ENCODE measurements around the gene CTNND2. TPM values are rescaled to one million over a fixed set of nuclear protein-coding genes. Genes with fewer than 3 reads are reported as not detected.
A peak's percentile ranks its signal among the peaks of the same experiment; 100 is the strongest.

Gene CTNND2
- total RNA-seq, 1 experiment from 2014 or later, result 2.9 TPM

- no peaks in the 10 kb centered on the region for H3K36me3 ChIP-seq (replicated peaks; ENCODE audit: control insufficient read depth, insufficient read depth, low read length)
- no peak for DNase-seq
- H3K4me3 ChIP-seq (ENCODE audit: insufficient read depth, low read depth, low read length), result no peak overlapping the region
- H3K27me3 ChIP-seq (ENCODE audit: control insufficient read depth, insufficient read depth, low read length), result no peaks in the 10 kb centered on the region
Measured at GRCh38 chr5:11230890-11231289, 673.4 kb downstream of the CTNND2 start.

DNA sequence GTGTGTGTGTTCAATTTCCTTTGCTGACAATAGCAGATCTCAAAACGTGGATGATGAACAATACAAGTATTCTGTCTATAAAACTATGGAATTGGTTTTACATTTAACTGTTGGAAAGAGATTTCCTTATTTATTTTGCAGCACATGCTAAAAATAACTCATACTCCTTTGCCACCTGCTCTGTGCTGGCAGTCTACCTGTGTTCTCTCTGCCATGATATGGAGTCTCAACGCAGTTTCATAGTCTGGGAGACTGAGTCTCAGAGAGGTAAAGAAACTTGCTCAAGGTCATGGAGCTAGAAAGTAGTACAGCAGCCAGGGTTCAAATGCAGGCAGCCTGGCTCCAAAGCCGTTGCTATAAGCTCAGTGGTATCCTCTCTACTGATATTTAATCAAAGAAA is 677.2 kb downstream of the CTNND2 start:
- no peaks in the 10 kb centered on the region for H3K27me3 ChIP-seq (ENCODE audit: control insufficient read depth, insufficient read depth, low read length)
- no peaks in the 10 kb centered on the region for H3K36me3 ChIP-seq (replicated peaks; ENCODE audit: control insufficient read depth, insufficient read depth, low read length)
- DNase-seq, result no peak

DNA sequence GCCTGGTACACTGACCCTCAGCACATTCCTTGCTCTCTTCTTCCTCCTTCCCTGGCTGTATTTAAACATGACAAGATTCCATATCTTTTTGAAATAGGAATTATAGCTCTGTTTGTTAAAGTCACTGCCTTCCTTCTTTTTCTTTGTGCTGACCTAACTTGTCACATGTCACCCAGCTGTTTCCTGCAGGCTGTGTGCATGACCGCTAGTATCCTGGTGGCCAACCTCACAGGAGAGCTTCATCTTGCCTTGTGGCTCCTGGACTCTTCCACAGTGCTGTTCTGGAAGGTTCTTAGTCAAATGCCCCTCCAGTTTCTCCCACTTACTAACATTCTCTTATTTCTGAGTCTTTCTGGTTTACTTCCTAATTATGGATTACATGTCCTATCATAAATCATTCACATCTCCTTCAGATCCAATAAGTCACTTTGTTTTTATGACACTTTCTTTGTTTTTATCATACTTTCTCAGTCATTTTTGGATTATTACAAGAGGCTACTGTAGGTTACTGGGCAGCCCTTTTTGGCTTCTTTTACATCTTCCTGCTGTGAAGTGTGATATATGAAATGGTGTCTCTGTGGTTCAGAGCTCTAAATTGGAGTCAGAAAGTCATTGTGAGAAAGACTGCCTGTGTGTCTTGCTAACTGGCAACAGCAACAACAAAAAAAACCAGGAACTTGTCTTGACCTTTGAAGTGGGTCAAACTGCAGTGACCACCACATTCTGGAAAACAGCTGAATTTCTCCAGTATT is 679.6 kb downstream of the CTNND2 start:
- Histone ChIP-seq H3K4me3 (ENCODE audit: insufficient read depth, low read depth, low read length) (no peak overlapping the region), H3K27me3 (ENCODE audit: control insufficient read depth, insufficient read depth, low read length) (no peaks in the 10 kb centered on the region), H3K36me3 (replicated peaks; ENCODE audit: control insufficient read depth, insufficient read depth, low read length) (no peaks in the 10 kb centered on the region)
- no peak for DNase-seq

More for the DNA sequence above, 677.2 kb downstream of the CTNND2 start:
- H3K4me3 ChIP-seq (ENCODE audit: insufficient read depth, low read depth, low read length), result no peak overlapping the region

- DNase-seq, result no peak
- H3K4me3 ChIP-seq (ENCODE audit: insufficient read depth, low read depth, low read length), result no peak overlapping the region
- H3K36me3 ChIP-seq (replicated peaks; ENCODE audit: control insufficient read depth, insufficient read depth, low read length), result no peaks in the 10 kb centered on the region
- no peaks in the 10 kb centered on the region for H3K27me3 ChIP-seq (ENCODE audit: control insufficient read depth, insufficient read depth, low read length)
Measured at GRCh38 chr5:11222169-11222568, 682.1 kb downstream of the CTNND2 start.

- Histone ChIP-seq H3K4me3 (ENCODE audit: insufficient read depth, low read depth, low read length) (no peak overlapping the region), H3K27me3 (ENCODE audit: control insufficient read depth, insufficient read depth, low read length) (no peaks in the 10 kb centered on the region), H3K36me3 (replicated peaks; ENCODE audit: control insufficient read depth, insufficient read depth, low read length) (no peaks in the 10 kb centered on the region)
- no peak for DNase-seq
Measured at GRCh38 chr5:11214864-11215644, 689.2 kb downstream of the CTNND2 start.

- Histone ChIP-seq H3K4me3 (ENCODE audit: insufficient read depth, low read depth, low read length) (no peak overlapping the region), H3K36me3 (replicated peaks; ENCODE audit: control insufficient read depth, insufficient read depth, low read length) (no peaks in the 10 kb centered on the region), H3K27me3 (ENCODE audit: control insufficient read depth, insufficient read depth, low read length) (no peaks in the 10 kb centered on the region)
- DNase-seq, result no peak
Measured at GRCh38 chr5:11212706-11213105, 691.5 kb downstream of the CTNND2 start.

GRCh38 chr5:11197726-11198125 is 706.5 kb downstream of the CTNND2 start:
- Histone ChIP-seq H3K27me3 (ENCODE audit: control insufficient read depth, insufficient read depth, low read length) (no peaks in the 10 kb centered on the region), H3K36me3 (replicated peaks; ENCODE audit: control insufficient read depth, insufficient read depth, low read length) (no peaks in the 10 kb centered on the region), H3K4me3 (ENCODE audit: insufficient read depth, low read depth, low read length) (no peak overlapping the region)
- no peak for DNase-seq

DNA sequence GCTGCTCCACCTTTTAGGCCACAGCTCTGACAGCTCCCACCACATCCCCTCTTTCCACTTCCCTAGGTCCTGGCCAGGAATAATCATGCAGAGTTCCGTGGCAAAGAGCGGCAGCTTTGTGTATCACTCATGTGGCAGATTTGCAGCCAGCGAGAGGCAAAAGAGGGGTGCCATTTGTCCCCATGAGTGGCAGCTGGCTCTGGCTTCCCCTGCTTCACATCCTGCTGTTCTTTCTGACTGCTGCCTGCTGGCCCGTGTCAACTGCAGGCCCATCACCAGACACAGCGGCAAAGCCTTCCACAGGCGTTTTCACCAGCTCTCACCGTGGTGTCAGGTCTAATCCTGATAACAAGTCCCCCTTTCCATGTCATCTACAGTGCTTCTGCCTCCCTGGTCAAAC is 712.6 kb downstream of the CTNND2 start:
- DNase-seq, result no peak
- no peaks in the 10 kb centered on the region for H3K36me3 ChIP-seq (replicated peaks; ENCODE audit: control insufficient read depth, insufficient read depth, low read length)
- H3K27me3 ChIP-seq (ENCODE audit: control insufficient read depth, insufficient read depth, low read length), result no peaks in the 10 kb centered on the region
- H3K4me3 ChIP-seq (ENCODE audit: insufficient read depth, low read depth, low read length), result no peak overlapping the region

- no peaks in the 10 kb centered on the region for H3K36me3 ChIP-seq (replicated peaks; ENCODE audit: control insufficient read depth, insufficient read depth, low read length)
- DNase-seq, result peak; percentile 60
- H3K27me3 ChIP-seq (ENCODE audit: control insufficient read depth, insufficient read depth, low read length), result no peaks in the 10 kb centered on the region
- no peak overlapping the region for H3K4me3 ChIP-seq (ENCODE audit: insufficient read depth, low read depth, low read length)
Measured at GRCh38 chr5:11182441-11183080, 721.7 kb downstream of the CTNND2 start.

DNA sequence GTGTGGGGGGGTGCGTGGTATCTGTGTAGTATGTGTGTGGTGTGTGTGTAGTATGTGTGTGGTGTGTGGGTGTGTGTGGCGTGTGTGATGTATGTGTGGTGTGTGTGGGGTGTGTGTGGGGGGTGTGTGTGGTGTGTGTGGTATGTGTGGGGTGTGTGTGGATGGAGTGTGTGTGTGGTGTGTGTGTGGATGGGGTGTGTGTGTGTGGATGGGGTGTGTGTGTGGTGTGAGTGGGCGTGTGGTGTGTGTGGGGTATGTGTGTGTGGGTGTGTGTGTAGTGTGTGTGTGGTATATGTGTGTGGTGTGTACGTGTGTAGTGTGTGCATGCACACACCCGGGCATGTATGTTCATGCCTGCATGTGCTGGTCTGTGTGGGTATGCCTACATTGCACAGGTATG is 722.3 kb downstream of the CTNND2 start:
- no peak for DNase-seq
- no peaks in the 10 kb centered on the region for H3K27me3 ChIP-seq (ENCODE audit: control insufficient read depth, insufficient read depth, low read length)
- no peaks in the 10 kb centered on the region for H3K36me3 ChIP-seq (replicated peaks; ENCODE audit: control insufficient read depth, insufficient read depth, low read length)
- H3K4me3 ChIP-seq (ENCODE audit: insufficient read depth, low read depth, low read length), result no peak overlapping the region

- no peak for DNase-seq
- Histone ChIP-seq H3K27me3 (ENCODE audit: control insufficient read depth, insufficient read depth, low read length) (no peaks in the 10 kb centered on the region), H3K36me3 (replicated peaks; ENCODE audit: control insufficient read depth, insufficient read depth, low read length) (no peaks in the 10 kb centered on the region), H3K4me3 (ENCODE audit: insufficient read depth, low read depth, low read length) (no peak overlapping the region)
Measured at GRCh38 chr5:11180890-11181289, 723.4 kb downstream of the CTNND2 start.

DNA sequence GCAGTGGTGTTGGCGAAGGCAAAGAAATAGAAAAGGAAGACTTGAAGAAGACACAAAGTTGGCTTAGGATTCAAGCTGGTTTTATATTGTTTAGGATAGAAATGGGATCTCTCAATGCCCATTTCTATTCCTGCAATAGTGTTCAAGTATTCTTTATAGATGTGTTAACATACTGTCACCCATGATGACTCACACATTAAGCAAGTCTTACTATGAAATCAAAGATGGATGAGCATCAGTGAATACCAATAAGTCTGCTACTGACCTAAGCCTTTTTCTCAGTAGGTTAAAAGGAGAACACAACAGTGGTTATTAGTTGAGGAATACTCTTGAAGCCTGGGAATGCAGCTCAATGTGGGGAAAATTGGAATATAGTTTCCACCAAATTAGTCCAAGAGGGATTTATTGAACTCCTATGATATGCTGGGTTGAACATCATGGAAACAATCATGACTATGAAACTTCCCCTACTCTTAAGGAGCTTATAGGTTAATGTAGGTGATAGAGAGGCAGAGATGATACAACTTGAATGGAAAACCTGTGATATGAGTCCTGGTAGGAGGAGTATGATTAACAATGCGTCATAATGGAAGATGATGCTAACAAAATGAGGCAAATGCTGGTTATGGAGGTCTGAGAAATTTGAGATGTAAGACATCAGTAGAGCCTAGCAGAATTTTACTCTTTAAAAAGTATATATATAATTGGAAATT is 726.1 kb downstream of the CTNND2 start:
- no peaks in the 10 kb centered on the region for H3K27me3 ChIP-seq (ENCODE audit: control insufficient read depth, insufficient read depth, low read length)
- H3K36me3 ChIP-seq (replicated peaks; ENCODE audit: control insufficient read depth, insufficient read depth, low read length), result no peaks in the 10 kb centered on the region
- no peak overlapping the region for H3K4me3 ChIP-seq (ENCODE audit: insufficient read depth, low read depth, low read length)
- DNase-seq, result no peak

- H3K4me3 ChIP-seq (ENCODE audit: insufficient read depth, low read depth, low read length), result no peak overlapping the region
- DNase-seq, result no peak
Measured at GRCh38 chr5:11174591-11174990, 729.7 kb downstream of the CTNND2 start.

DNA sequence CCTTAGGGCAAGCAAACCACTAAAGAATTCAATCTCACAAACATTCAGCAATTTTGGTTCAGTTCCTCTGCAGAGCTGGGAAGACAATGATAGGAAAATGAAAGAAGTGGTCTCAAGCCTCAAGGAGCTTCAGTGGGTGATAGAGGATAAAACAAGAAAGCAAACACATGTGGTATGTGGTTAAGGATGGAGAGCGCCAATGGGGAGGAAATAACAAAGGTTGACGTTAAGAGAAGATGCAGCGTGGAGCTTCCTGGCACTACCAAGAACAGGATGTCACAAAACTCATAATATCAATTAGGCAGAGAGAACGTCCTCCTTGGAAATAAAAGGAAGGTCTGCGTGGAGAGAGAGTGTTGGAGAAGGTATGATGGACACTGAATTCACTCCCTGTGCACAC is 731.8 kb downstream of the CTNND2 start:
- Histone ChIP-seq H3K36me3 (replicated peaks; ENCODE audit: control insufficient read depth, insufficient read depth, low read length) (no peaks in the 10 kb centered on the region), H3K4me3 (ENCODE audit: insufficient read depth, low read depth, low read length) (no peak overlapping the region), H3K27me3 (ENCODE audit: control insufficient read depth, insufficient read depth, low read length) (no peaks in the 10 kb centered on the region)
- DNase-seq, result no peak

More at GRCh38 chr5:11174591-11174990, 729.7 kb downstream of the CTNND2 start:
- Histone ChIP-seq H3K27me3 (ENCODE audit: control insufficient read depth, insufficient read depth, low read length) (no peaks in the 10 kb centered on the region), H3K36me3 (replicated peaks; ENCODE audit: control insufficient read depth, insufficient read depth, low read length) (no peaks in the 10 kb centered on the region)
